Endothelial cell of umbilical vein (primary cell): ENCODE data around the gene CADPS. TPM values are rescaled to one million over a fixed set of nuclear protein-coding genes. Genes with fewer than 3 reads are reported as not detected.

Source experiments
- BruUV-seq: library from RNA; stranded (reverse); fragments of 400-500 nt; replicated peaks from 2 replicates; lab custom pipeline; 2021; lab: Mats Ljungman, UMichigan
- CTCF ChIA-PET: fragments of 300-600, 350-600 bp; sonication (Branson Sonifier 250); formaldehyde crosslinking; loops from one replicate; lab custom pipeline; 2021; ENCODE audit warnings: antibody characterized with exemption, inconsistent platforms; lab: Charles Lee
- POLR2A ChIA-PET: fragments of 300-600, 350-600 bp; sonication (Branson Sonifier 250); formaldehyde crosslinking; loops from one replicate; lab custom pipeline; 2021; ENCODE audit warnings: antibody characterized with exemption, inconsistent platforms; lab: Charles Lee
- DNase-seq: peaks from one replicate; pipeline ENCODE4 v3.0.0-alpha.2; 2011; ENCODE audit warnings: low read depth, low spot score
- FAIRE-seq: peaks from 2 replicates; lab custom pipeline; 2011; peaks lifted over from hg19 to GRCh38; lab: Jason Lieb, UNC
- H2AFZ ChIP-seq: 2 replicates; pipeline ENCODE4 v1.6.0; 2012; ENCODE audit warnings: low read depth, low read length, control low read depth, inconsistent platforms
- H3K27ac ChIP-seq: 2 replicates; pipeline ENCODE4 v1.5.1; 2011; ENCODE audit warnings: low read depth, mild to moderate bottlenecking, control low read depth, low read length, moderate library complexity; ENCODE audit not compliant: insufficient read depth
- H3K27me3 ChIP-seq, 2 experiments: 2 replicates each; pipeline versions ENCODE4 v1.6.0 to v1.6.1; 2011; ENCODE audit warnings: low read length in 2 of 2, mixed read lengths in 1 of 2; ENCODE audit not compliant: control insufficient read depth in 2 of 2, insufficient read depth in 2 of 2
- H3K36me3 ChIP-seq, 2 experiments: 2 replicates in 1 of 2; 3 replicates in 1 of 2; pipeline ENCODE4 v1.5.1; 2011; ENCODE audit warnings: low read length in 2 of 2, mild to moderate bottlenecking in 1 of 2, moderate library complexity in 1 of 2; ENCODE audit not compliant: control insufficient read depth in 2 of 2, insufficient read depth in 2 of 2; ENCODE audit errors: extremely low read depth in 1 of 2
- H3K4me1 ChIP-seq: 3 replicates; pipeline ENCODE4 v1.5.1; 2011; ENCODE audit warnings: mild to moderate bottlenecking, low read length; ENCODE audit not compliant: control insufficient read depth, insufficient read depth; ENCODE audit errors: extremely low read depth
- H3K4me2 ChIP-seq: 2 replicates; pipeline ENCODE4 v1.6.1; 2011; ENCODE audit warnings: low read length, control low read depth, mixed read lengths; ENCODE audit not compliant: insufficient read depth
- H3K4me3 ChIP-seq, 3 experiments: fragments of 200-600 bp in 1 of 3; sonication (generic), shearing (Covaris generic) in 1 of 3; replicated peaks in 1 of 3; 2 replicates each; pipeline ENCODE4 v1.5.1; 2011 to 2016; ENCODE audit warnings: control low read depth in 3 of 3, low read length in 3 of 3, mild to moderate bottlenecking in 2 of 3, inconsistent platforms in 1 of 3, low read depth in 1 of 3, moderate library complexity in 1 of 3; ENCODE audit not compliant: insufficient read depth in 1 of 3
- H3K79me2 ChIP-seq: 2 replicates; pipeline ENCODE4 v1.6.0; 2012; ENCODE audit warnings: low read length, inconsistent platforms; ENCODE audit not compliant: control insufficient read depth, insufficient read depth
- H3K9ac ChIP-seq: replicated peaks from 2 replicates; pipeline ENCODE3; 2011; ENCODE audit warnings: low read length, control low read depth; ENCODE audit not compliant: insufficient read depth; ENCODE audit errors: extremely low read depth
- H3K9me1 ChIP-seq: replicated peaks from 3 replicates; pipeline ENCODE4 v1.6.0; 2011; ENCODE audit warnings: mild to moderate bottlenecking, low read length; ENCODE audit not compliant: control insufficient read depth, insufficient read depth; ENCODE audit errors: extremely low read depth
- H3K9me3 ChIP-seq: replicated peaks from 2 replicates; pipeline ENCODE4 v1.5.1; 2012; ENCODE audit warnings: low read length, inconsistent platforms; ENCODE audit not compliant: control insufficient read depth, insufficient read depth
- H4K20me1 ChIP-seq: replicated peaks from 2 replicates; pipeline ENCODE3; 2011; ENCODE audit warnings: mild to moderate bottlenecking, low read length; ENCODE audit not compliant: control insufficient read depth, insufficient read depth; ENCODE audit errors: extremely low read depth
- CTCF ChIP-seq, 2 donors: IDR thresholded peaks; 1 replicate in 1 of 2; 2 replicates in 1 of 2; pipeline ENCODE4 v1.5.1; 2011; ENCODE audit warnings: low read length in 2 of 2, mild to moderate bottlenecking in 2 of 2, moderate library complexity in 2 of 2, control low read depth in 1 of 2, inconsistent platforms in 1 of 2, low read depth in 1 of 2; ENCODE audit not compliant: insufficient read depth in 1 of 2; ENCODE audit errors: extremely low read depth in 1 of 2
- EZH2 ChIP-seq: IDR thresholded peaks from 2 replicates; pipeline ENCODE4 v1.6.1; 2012; ENCODE audit warnings: borderline replicate concordance, low read depth, mild to moderate bottlenecking, moderate library complexity, low read length, inconsistent platforms; ENCODE audit not compliant: severe bottlenecking
- FOS ChIP-seq: IDR thresholded peaks from 2 replicates; pipeline ENCODE4 v1.6.1; 2011; ENCODE audit warnings: mild to moderate bottlenecking, low read length, moderate library complexity, borderline replicate concordance; ENCODE audit not compliant: insufficient read depth
- GATA2 ChIP-seq: IDR thresholded peaks from 2 replicates; pipeline ENCODE4 v1.7.0; 2011; ENCODE audit warnings: low read depth, mild to moderate bottlenecking, moderate library complexity, mixed read lengths, low read length; ENCODE audit not compliant: insufficient read length, insufficient read depth
- JUN ChIP-seq: IDR thresholded peaks from 2 replicates; pipeline ENCODE4 v1.6.1; 2011; ENCODE audit warnings: borderline replicate concordance, low read depth; ENCODE audit not compliant: insufficient read length, insufficient read depth
- MAX ChIP-seq: IDR thresholded peaks from 2 replicates; pipeline ENCODE4 v1.6.1; 2011; ENCODE audit not compliant: insufficient read depth, insufficient read length
- MYC ChIP-seq: IDR thresholded peaks from one replicate; pipeline ENCODE4 v1.6.1; 2011; ENCODE audit warnings: mild to moderate bottlenecking, low read depth, low read length
- POLR2A ChIP-seq: IDR thresholded peaks from 2 replicates; pipeline ENCODE4 v1.6.1; 2012; ENCODE audit warnings: low read depth, mild to moderate bottlenecking, control low read depth, low read length
- POLR2AphosphoS5 ChIP-seq: IDR thresholded peaks from 2 replicates; pipeline ENCODE4 v1.6.1; 2012; ENCODE audit warnings: low read depth, mild to moderate bottlenecking, control low read depth, low read length, moderate library complexity; ENCODE audit not compliant: insufficient read depth
- dilution Hi-C: fragments of 300-500 bp; cut with MboI; formaldehyde crosslinking; loops from one replicate; pipeline ENCODE4 v1.15.0; 2019; ENCODE audit warnings: low sequenced_read_pairs; ENCODE audit not compliant: extremely low pct_ligation_motif_present
- intact Hi-C: fragments of 100-400 bp; cut with micrococcal nuclease; formaldehyde crosslinking; loops from one replicate; pipeline ENCODE4 v1.10.0; 2022
- polyA plus RNA-seq, 4 experiments: library from polyadenylated mRNA; depleted of rRNA in 3 of 4; stranded (reverse) in 3 of 4; unstranded in 1 of 4; fragments of >200 nt; gene quantifications; 2 replicates each; pipeline versions ENCODE4 v1.2.1 to v1.2.3, GENCODE V29; 2011 to 2012; ENCODE audit warnings: missing spikeins in 1 of 4
- total RNA-seq: library from RNA; stranded (reverse); gene quantifications from 2 replicates; pipeline ENCODE4 v1.2.3, GENCODE V29; 2021

CADPS gene
- total and polyA plus RNA-seq, 2 donors (not counting 3 experiments of a cell fraction or from before 2014, with no cell fraction given), result not detected

GRCh38 chr3:62624185-62624584 is 251.0 kb downstream of the CADPS start:
- Histone ChIP-seq H3K4me2 (no peak overlapping the region), H2AFZ (no peak overlapping the region), H3K79me2 (no peaks in the 10 kb centered on the region), H3K9me3 (no peaks in the 10 kb centered on the region), H3K4me3 (no peak overlapping the region), H3K36me3 (no peaks in the 10 kb centered on the region), H3K9me1 (no peaks in the 10 kb centered on the region), H3K4me1 (no peaks in the 10 kb centered on the region), H3K27ac (no peak overlapping the region), H4K20me1 (no peaks in the 10 kb centered on the region), H3K27me3 (peaks cover 0 to 7% of the 10 kb centered on the region in 2 experiments), H3K9ac (no peak overlapping the region)
- intact Hi-C loops (loop anchor here (5.0 kb wide), 1 partner anchor 568 kb away; no protein-coding TSS in a partner anchor), dilution Hi-C loops (no loop called here)
- TF ChIP-seq CTCF (IDR thresholded peaks at IDR 0.05; ENCODE audit: extremely low read depth in 1 of 2, insufficient read depth in 1 of 2, low read depth in 1 of 2, low read length in 2 of 2) (no peak), EZH2 (no peak), FOS (no peak), JUN (no peak), MAX (no peak), POLR2AphosphoS5 (no peak), GATA2 (no peak), POLR2A (no peak), MYC (no peak)
- DNase-seq (no peak), FAIRE-seq (no peak)
- ChIA-PET CTCF (interaction anchor here (0.9 to 2.2 kb wide), 7 partner anchors 19 to 726 kb away, joined by 3 to 16 read pairs (median 8); no protein-coding TSS in a partner anchor), POLR2A (no interaction called here)
- BruUV-seq, result no TSS peak
